H9 (cell line): Measurements from ENCODE around the gene ACOT7. TPM values are rescaled to one million over a fixed set of nuclear protein-coding genes. Genes with fewer than 3 reads are reported as not detected.

Source experiments
- DNase-seq: peaks from one replicate; pipeline ENCODE4 v3.0.0-alpha.2; 2017
- H2AFZ ChIP-seq: one replicate; pipeline ENCODE4 v1.6.1; 2013; ENCODE audit warnings: mild to moderate bottlenecking, low read length, control low read depth, moderate library complexity
- H2AK5ac ChIP-seq: 2 replicates; pipeline ENCODE4 v1.6.1; 2013; ENCODE audit warnings: low read length, control low read depth, mixed read lengths; ENCODE audit not compliant: insufficient read length
- H2BK120ac ChIP-seq: one replicate; pipeline ENCODE4 v1.6.1; 2013; ENCODE audit warnings: low read depth, mild to moderate bottlenecking, low read length, control low read depth, inconsistent platforms; ENCODE audit not compliant: poor library complexity, severe bottlenecking
- H2BK12ac ChIP-seq: 2 replicates; pipeline ENCODE4 v1.6.1; 2013; ENCODE audit warnings: low read length, control low read depth, mixed read lengths, low read depth; ENCODE audit not compliant: insufficient read length
- H2BK15ac ChIP-seq: 2 replicates; pipeline ENCODE4 v1.6.1; 2013; ENCODE audit warnings: low read depth, low read length, control low read depth
- H2BK20ac ChIP-seq: one replicate; pipeline ENCODE4 v1.6.1; 2013; ENCODE audit warnings: low read depth, mild to moderate bottlenecking, low read length, control low read depth, inconsistent platforms; ENCODE audit not compliant: poor library complexity, severe bottlenecking
- H2BK5ac ChIP-seq: 2 replicates; pipeline ENCODE4 v1.6.1; 2013; ENCODE audit warnings: low read length, control low read depth, mixed read lengths; ENCODE audit not compliant: insufficient read length
- H3K14ac ChIP-seq: 2 replicates; pipeline ENCODE4 v1.6.1; 2013; ENCODE audit warnings: low read length, control low read depth; ENCODE audit not compliant: insufficient read depth
- H3K18ac ChIP-seq: 2 replicates; pipeline ENCODE4 v1.6.1; 2013; ENCODE audit warnings: low read depth, mild to moderate bottlenecking, mixed read lengths, low read length, control low read depth; ENCODE audit not compliant: insufficient read length
- H3K23ac ChIP-seq: 2 replicates; pipeline ENCODE4 v1.6.1; 2013; ENCODE audit warnings: low read length, control low read depth, mixed read lengths, low read depth; ENCODE audit not compliant: insufficient read length
- H3K23me2 ChIP-seq: 2 replicates; pipeline ENCODE4 v1.6.1; 2013; ENCODE audit warnings: low read depth, mild to moderate bottlenecking, mixed read lengths, low read length, control low read depth; ENCODE audit not compliant: insufficient read length, poor library complexity, severe bottlenecking
- H3K27ac ChIP-seq: 2 replicates; pipeline ENCODE4 v1.5.1; 2013; ENCODE audit warnings: low read length, control low read depth, mixed read lengths, low read depth; ENCODE audit not compliant: insufficient read length
- H3K27me3 ChIP-seq: 2 replicates; pipeline ENCODE4 v1.6.1; 2013; ENCODE audit warnings: low read length, control low read depth, inconsistent platforms; ENCODE audit not compliant: insufficient read depth
- H3K4ac ChIP-seq: 2 replicates; pipeline ENCODE4 v1.6.1; 2013; ENCODE audit warnings: low read depth, mild to moderate bottlenecking, control low read depth, inconsistent platforms, low read length, moderate library complexity
- H3K4me1 ChIP-seq: 2 replicates; pipeline ENCODE4 v1.6.1; 2013; ENCODE audit warnings: low read length, control low read depth, inconsistent platforms; ENCODE audit not compliant: insufficient read depth
- H3K4me2 ChIP-seq: 2 replicates; pipeline ENCODE4 v1.6.1; 2013; ENCODE audit warnings: low read length, control low read depth, mixed read lengths; ENCODE audit not compliant: insufficient read length, insufficient read depth
- H3K56ac ChIP-seq: 2 replicates; pipeline ENCODE4 v1.6.1; 2013; ENCODE audit warnings: low read depth, mild to moderate bottlenecking, mixed read lengths, low read length, control low read depth; ENCODE audit not compliant: insufficient read length
- H3K79me1 ChIP-seq: 2 replicates; pipeline ENCODE4 v1.6.1; 2013; ENCODE audit warnings: low read depth, mild to moderate bottlenecking, moderate library complexity, low read length, control low read depth, inconsistent platforms; ENCODE audit not compliant: insufficient read depth, poor library complexity, severe bottlenecking
- H3K79me2 ChIP-seq: 2 replicates; pipeline ENCODE4 v1.6.1; 2013; ENCODE audit warnings: low read length, control low read depth, inconsistent platforms; ENCODE audit not compliant: insufficient read depth
- H3K9ac ChIP-seq: 2 replicates; pipeline ENCODE4 v1.6.1; 2013; ENCODE audit warnings: low read length, control low read depth, mixed read lengths; ENCODE audit not compliant: insufficient read length; ENCODE audit errors: extremely low read depth
- H3K9me3 ChIP-seq: one replicate; pipeline ENCODE4 v1.6.1; 2013; ENCODE audit warnings: low read depth, low read length, inconsistent platforms; ENCODE audit not compliant: control insufficient read depth
- H3T11ph ChIP-seq: one replicate; pipeline ENCODE4 v1.6.1; 2013; ENCODE audit warnings: mild to moderate bottlenecking, low read length, control low read depth, inconsistent platforms
- H4K20me1 ChIP-seq: one replicate; pipeline ENCODE4 v1.6.1; 2013; ENCODE audit not compliant: control insufficient read depth, insufficient read length, insufficient read depth
- H4K5ac ChIP-seq: 2 replicates; pipeline ENCODE4 v1.6.1; 2013; ENCODE audit warnings: low read depth, mild to moderate bottlenecking, mixed read lengths, low read length, control low read depth; ENCODE audit not compliant: insufficient read length
- H4K8ac ChIP-seq: replicated peaks from 2 replicates; pipeline ENCODE4 v1.6.1; 2013; ENCODE audit warnings: low read length, control low read depth, mixed read lengths, low read depth; ENCODE audit not compliant: insufficient read length
- H4K91ac ChIP-seq: 2 replicates; pipeline ENCODE4 v1.6.1; 2013; ENCODE audit warnings: low read depth, mild to moderate bottlenecking, moderate library complexity, mixed read lengths, low read length, control low read depth; ENCODE audit not compliant: insufficient read length
- H3K27ac Mint-ChIP-seq, 3 experiments: 2 replicates in 2 of 3; 3 replicates in 1 of 3; pipeline ENCODE4 v1.8.0; 2020 to 2021; ENCODE audit warnings: mixed read lengths in 3 of 3, mild to moderate bottlenecking in 1 of 3, moderate library complexity in 1 of 3
- H3K27me3 Mint-ChIP-seq: 2 replicates; pipeline ENCODE4 v1.8.0; 2021; ENCODE audit warnings: low read depth, mild to moderate bottlenecking, moderate library complexity, mixed read lengths
- H3K36me3 Mint-ChIP-seq, 3 experiments: 2 replicates in 2 of 3; 3 replicates in 1 of 3; pipeline ENCODE4 v1.8.0; 2020 to 2021; ENCODE audit warnings: low read depth in 3 of 3, mixed read lengths in 3 of 3; ENCODE audit not compliant: insufficient read depth in 1 of 3
- H3K4me1 Mint-ChIP-seq, 2 experiments: 2 replicates each; pipeline ENCODE4 v1.8.0; 2020; ENCODE audit warnings: mixed read lengths in 2 of 2
- H3K4me3 Mint-ChIP-seq, 2 experiments: 2 replicates in 1 of 2; 3 replicates in 1 of 2; pipeline ENCODE4 v1.8.0; 2020 to 2021; ENCODE audit warnings: mild to moderate bottlenecking in 2 of 2, mixed read lengths in 2 of 2, moderate library complexity in 1 of 2
- H3K9me3 Mint-ChIP-seq, 2 experiments: 2 replicates in 1 of 2; 3 replicates in 1 of 2; pipeline ENCODE4 v1.8.0; 2020; ENCODE audit warnings: mild to moderate bottlenecking in 2 of 2, mixed read lengths in 2 of 2, moderate library complexity in 1 of 2
- WGBS: extraction: QIAGEN DNeasy Blood & Tissue Kit; methylation state at CpG from one replicate; pipeline ENCODE4 v1.1.7; 2013; ENCODE audit warnings: missing lambda C conversion rate, low lambda C conversion rate, mixed read lengths; ENCODE audit not compliant: insufficient read length; ENCODE audit errors: extremely low coverage; 5-methylcytosine and 5-hydroxymethylcytosine counted together
- total RNA-seq: library from RNA; stranded (reverse); gene quantifications from 2 replicates; pipeline ENCODE4 v1.2.1, GENCODE V29; 2021
- TF ChIP-seq, protein P1 (sequence below): fragments of 200-600 bp; sonication (generic); conservative IDR thresholded peaks from 3 replicates; pipeline ENCODE4 v1.8.0; 2021; ENCODE audit warnings: antibody characterized with exemption, mild to moderate bottlenecking

ACOT7 gene
- total RNA-seq, 1 experiment from 2014 or later: 87.4 TPM

DNA sequence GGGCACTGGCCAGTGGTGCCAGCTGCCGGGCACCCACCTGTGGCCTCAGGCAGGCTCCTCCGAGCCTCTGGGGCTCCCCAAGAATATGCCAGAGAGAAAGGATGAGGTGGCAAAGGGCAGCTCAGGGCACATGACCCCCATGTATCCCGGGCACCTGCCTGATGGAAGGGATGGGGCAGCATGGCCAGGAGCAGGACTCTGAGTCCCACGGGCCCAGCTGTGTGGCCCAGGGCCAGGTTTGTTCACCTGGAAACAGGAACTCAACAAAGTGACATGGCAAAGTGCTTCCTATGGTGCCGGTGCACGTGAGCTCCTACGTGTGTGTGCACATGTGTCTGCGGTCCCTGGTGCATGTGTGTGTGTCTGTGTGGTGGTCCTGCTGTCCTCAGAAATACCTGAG, 123.2 kb downstream of the ACOT7 start:
- TF ChIP-seq, protein P1, sequence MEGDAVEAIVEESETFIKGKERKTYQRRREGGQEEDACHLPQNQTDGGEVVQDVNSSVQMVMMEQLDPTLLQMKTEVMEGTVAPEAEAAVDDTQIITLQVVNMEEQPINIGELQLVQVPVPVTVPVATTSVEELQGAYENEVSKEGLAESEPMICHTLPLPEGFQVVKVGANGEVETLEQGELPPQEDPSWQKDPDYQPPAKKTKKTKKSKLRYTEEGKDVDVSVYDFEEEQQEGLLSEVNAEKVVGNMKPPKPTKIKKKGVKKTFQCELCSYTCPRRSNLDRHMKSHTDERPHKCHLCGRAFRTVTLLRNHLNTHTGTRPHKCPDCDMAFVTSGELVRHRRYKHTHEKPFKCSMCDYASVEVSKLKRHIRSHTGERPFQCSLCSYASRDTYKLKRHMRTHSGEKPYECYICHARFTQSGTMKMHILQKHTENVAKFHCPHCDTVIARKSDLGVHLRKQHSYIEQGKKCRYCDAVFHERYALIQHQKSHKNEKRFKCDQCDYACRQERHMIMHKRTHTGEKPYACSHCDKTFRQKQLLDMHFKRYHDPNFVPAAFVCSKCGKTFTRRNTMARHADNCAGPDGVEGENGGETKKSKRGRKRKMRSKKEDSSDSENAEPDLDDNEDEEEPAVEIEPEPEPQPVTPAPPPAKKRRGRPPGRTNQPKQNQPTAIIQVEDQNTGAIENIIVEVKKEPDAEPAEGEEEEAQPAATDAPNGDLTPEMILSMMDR: no peak
- no peaks in the 10 kb centered on the region for H4K20me1 ChIP-seq
- no peak overlapping the region for H4K5ac ChIP-seq
- no peak overlapping the region for H3K4ac ChIP-seq
- Mint-ChIP-seq H3K4me1 (peaks cover 14 to 21% of the 10 kb centered on the region in 2 experiments), H3K36me3 (no peaks in the 10 kb centered on the region), H3K9me3 (no peaks in the 10 kb centered on the region), H3K27ac (no peak overlapping the region), H3K27me3 (no peaks in the 10 kb centered on the region; the same call in 1 of the 2 replicates), H3K4me3 (no peak overlapping the region)
- no peaks in the 10 kb centered on the region for H3K79me1 ChIP-seq
- no CpG with 5 or more reads among the region's 8 CpGs for WGBS
- no peak overlapping the region for H2BK5ac ChIP-seq
- no peak overlapping the region for H2BK120ac ChIP-seq
- no peaks in the 10 kb centered on the region for H3K9me3 ChIP-seq
- H2AK5ac ChIP-seq: no peak overlapping the region
- DNase-seq: no peak
- H3K4me2 ChIP-seq: no peak overlapping the region
- H2BK20ac ChIP-seq: no peak overlapping the region
- no peak overlapping the region for H4K8ac ChIP-seq
- H3K14ac ChIP-seq: no peak overlapping the region
- no peak overlapping the region for H2AFZ ChIP-seq
- H4K91ac ChIP-seq: no peak overlapping the region
- no peaks in the 10 kb centered on the region for H3K79me2 ChIP-seq
- no peak overlapping the region for H3K56ac ChIP-seq
- H3T11ph ChIP-seq: no peak overlapping the region
- H3K4me1 ChIP-seq: 0 out of 2 replicates have a peak, but pooled peaks cover 4% of the 10 kb centered on the region
- no peak overlapping the region for H3K9ac ChIP-seq
- H3K23ac ChIP-seq: no peak overlapping the region
- no peak overlapping the region for H2BK12ac ChIP-seq
- no peaks in the 10 kb centered on the region for H3K27me3 ChIP-seq
- H3K23me2 ChIP-seq: no peaks in the 10 kb centered on the region
- no peak overlapping the region for H3K27ac ChIP-seq
- no peak overlapping the region for H2BK15ac ChIP-seq
- H3K18ac ChIP-seq: no peak overlapping the region
